Epithelial cell of esophagus (primary cell): Measurements from ENCODE around the gene PLS1.
"Not testable (repeated sequence)": the region's sequence is repeated elsewhere in the genome, so short reads cannot be mapped to it uniquely, and the experiment has no call there.

Experiments
- DNase-seq: peaks from one replicate; pipeline ENCODE4 v3.0.0; 2010; ENCODE audit warnings: low read depth
- H3K4me3 ChIP-seq: 2 replicates; pipeline ENCODE4 v1.5.1; 2011; ENCODE audit warnings: mild to moderate bottlenecking, low read length, control low read depth
- TF ChIP-seq, protein P1 (sequence below): IDR thresholded peaks from 2 replicates; pipeline ENCODE4 v1.5.1; 2011; ENCODE audit warnings: low read depth, mild to moderate bottlenecking, low read length, control low read depth, inconsistent platforms; ENCODE audit not compliant: insufficient read depth; ENCODE audit errors: missing control alignments

Gene PLS1

GRCh38 chr3:142597906-142598305 lies 1.7 kb downstream of the PLS1 start:
- H3K4me3 ChIP-seq, result no peak overlapping the region
- TF ChIP-seq, protein P1, sequence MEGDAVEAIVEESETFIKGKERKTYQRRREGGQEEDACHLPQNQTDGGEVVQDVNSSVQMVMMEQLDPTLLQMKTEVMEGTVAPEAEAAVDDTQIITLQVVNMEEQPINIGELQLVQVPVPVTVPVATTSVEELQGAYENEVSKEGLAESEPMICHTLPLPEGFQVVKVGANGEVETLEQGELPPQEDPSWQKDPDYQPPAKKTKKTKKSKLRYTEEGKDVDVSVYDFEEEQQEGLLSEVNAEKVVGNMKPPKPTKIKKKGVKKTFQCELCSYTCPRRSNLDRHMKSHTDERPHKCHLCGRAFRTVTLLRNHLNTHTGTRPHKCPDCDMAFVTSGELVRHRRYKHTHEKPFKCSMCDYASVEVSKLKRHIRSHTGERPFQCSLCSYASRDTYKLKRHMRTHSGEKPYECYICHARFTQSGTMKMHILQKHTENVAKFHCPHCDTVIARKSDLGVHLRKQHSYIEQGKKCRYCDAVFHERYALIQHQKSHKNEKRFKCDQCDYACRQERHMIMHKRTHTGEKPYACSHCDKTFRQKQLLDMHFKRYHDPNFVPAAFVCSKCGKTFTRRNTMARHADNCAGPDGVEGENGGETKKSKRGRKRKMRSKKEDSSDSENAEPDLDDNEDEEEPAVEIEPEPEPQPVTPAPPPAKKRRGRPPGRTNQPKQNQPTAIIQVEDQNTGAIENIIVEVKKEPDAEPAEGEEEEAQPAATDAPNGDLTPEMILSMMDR, result no peak
- DNase-seq, result peak; percentile 26

- TF ChIP-seq, protein P1, result no peak
- no peak overlapping the region for H3K4me3 ChIP-seq
- DNase-seq, result no peak
These were observed 5.5 kb downstream of the PLS1 start for GRCh38 chr3:142601713-142602112.

- TF ChIP-seq, protein P1, result no peak
- H3K4me3 ChIP-seq, result no peak overlapping the region
- DNase-seq, result no peak
These were observed 6.6 kb downstream of the PLS1 start for GRCh38 chr3:142602619-142603385.

- not testable (repeated sequence) for DNase-seq, H3K4me3 ChIP-seq
These were observed 7.2 kb downstream of the PLS1 start for GRCh38 chr3:142603386-142603705.

- H3K4me3 ChIP-seq, result no peak overlapping the region
- TF ChIP-seq, protein P1, result no peak
- no peak for DNase-seq
These were observed 8.7 kb downstream of the PLS1 start for GRCh38 chr3:142604940-142605339.

GRCh38 chr3:142608631-142609030 lies 12.4 kb downstream of the PLS1 start:
- TF ChIP-seq, protein P1, result no peak
- peak; percentile 8 for DNase-seq

GRCh38 chr3:142609136-142609535 lies 12.9 kb downstream of the PLS1 start:
- DNase-seq, result peak; percentile 19
- H3K4me3 ChIP-seq, result no peak overlapping the region
- TF ChIP-seq, protein P1, result no peak

More at GRCh38 chr3:142608631-142609030, 12.4 kb downstream of the PLS1 start:
- no peak overlapping the region for H3K4me3 ChIP-seq

- H3K4me3 ChIP-seq, result no peak overlapping the region
- no peak for DNase-seq
- TF ChIP-seq, protein P1, result no peak
These were observed 15.0 kb downstream of the PLS1 start for GRCh38 chr3:142611206-142611605.
